CD4-positive, CD25-positive, alpha-beta regulatory T cell (primary cell): ENCODE results near the gene PNISR. TPM values are rescaled to one million over a fixed set of nuclear protein-coding genes. Genes with fewer than 3 reads are reported as not detected.

ENCODE experiments used
- ATAC-seq, 2 donors: fragments of 150-1000 bp; cut with Tn5 transposase; one replicate each; pipeline ENCODE4 v1.10.0; 2021; ENCODE audit warnings: low read depth in 2 of 2, moderate number of reproducible peaks in 2 of 2, moderate library complexity in 1 of 2
- DNase-seq, 3 donors: peaks; one replicate each; pipeline versions ENCODE4 v3.0.0 to v3.0.0-alpha.2; 2012 to 2022; ENCODE audit warnings: mixed read lengths in 1 of 3
- H3K27ac ChIP-seq: one replicate; pipeline ENCODE4 v1.7.0; 2013; ENCODE audit warnings: mild to moderate bottlenecking, low read length; ENCODE audit not compliant: insufficient read depth, poor library complexity, severe bottlenecking
- H3K27me3 ChIP-seq: one replicate; pipeline ENCODE4 v1.7.0; 2013; ENCODE audit warnings: low read length; ENCODE audit not compliant: control insufficient read depth, insufficient read depth
- H3K36me3 ChIP-seq: one replicate; pipeline ENCODE4 v1.7.0; 2013; ENCODE audit warnings: mild to moderate bottlenecking, low read length, moderate library complexity; ENCODE audit not compliant: control insufficient read depth, insufficient read depth
- H3K4me1 ChIP-seq: 2 replicates; pipeline ENCODE4 v1.7.0; 2013; ENCODE audit warnings: mild to moderate bottlenecking, low read length; ENCODE audit not compliant: insufficient read depth, control insufficient read depth, poor library complexity, severe bottlenecking
- H3K4me3 ChIP-seq: one replicate; pipeline ENCODE4 v1.7.0; 2013; ENCODE audit warnings: low read depth, mild to moderate bottlenecking, low read length, moderate library complexity
- H3K9me3 ChIP-seq, 2 experiments: 1 replicate in 1 of 2; 2 replicates in 1 of 2; pipeline ENCODE4 v1.7.0; 2013; ENCODE audit warnings: low read length in 2 of 2, mild to moderate bottlenecking in 1 of 2, moderate library complexity in 1 of 2; ENCODE audit not compliant: control insufficient read depth in 2 of 2
- H3K27ac Mint-ChIP-seq, 3 donors: one replicate each; pipeline ENCODE4 v1.8.0; 2020 to 2022; ENCODE audit warnings: mild to moderate bottlenecking in 3 of 3, mixed read lengths in 3 of 3, moderate library complexity in 2 of 3
- H3K27me3 Mint-ChIP-seq: one replicate; pipeline ENCODE4 v1.8.0; 2022; ENCODE audit warnings: mild to moderate bottlenecking, mixed read lengths
- H3K36me3 Mint-ChIP-seq: one replicate; pipeline ENCODE4 v1.8.0; 2020; ENCODE audit warnings: mixed read lengths
- H3K4me1 Mint-ChIP-seq, 4 donors: one replicate each; pipeline ENCODE4 v1.8.0; 2020 to 2022; ENCODE audit warnings: mixed read lengths in 4 of 4, mild to moderate bottlenecking in 1 of 4
- H3K4me3 Mint-ChIP-seq, 4 donors: one replicate each; pipeline ENCODE4 v1.8.0; 2020 to 2022; ENCODE audit warnings: mild to moderate bottlenecking in 4 of 4, mixed read lengths in 4 of 4, moderate library complexity in 3 of 4
- H3K9me3 Mint-ChIP-seq, 7 donors: one replicate each; pipeline ENCODE4 v1.8.0; 2020 to 2022; ENCODE audit warnings: mixed read lengths in 7 of 7, mild to moderate bottlenecking in 3 of 7, moderate library complexity in 2 of 7
- polyA plus RNA-seq, 4 donors: library from polyadenylated mRNA; unstranded; fragments of 300-500 nt; fragmentation: Illumina TruSeq; gene quantifications; one replicate each; pipeline ENCODE4 v1.2.3, GENCODE V29; 2021
- total RNA-seq: library from RNA; stranded (reverse); gene quantifications from one replicate; pipeline ENCODE4 v1.2.3, GENCODE V29; 2022

PNISR gene
- total and polyA plus RNA-seq, 5 donors from 2014 or later, result 55.4 to 301 (median 76.0) TPM

DNA sequence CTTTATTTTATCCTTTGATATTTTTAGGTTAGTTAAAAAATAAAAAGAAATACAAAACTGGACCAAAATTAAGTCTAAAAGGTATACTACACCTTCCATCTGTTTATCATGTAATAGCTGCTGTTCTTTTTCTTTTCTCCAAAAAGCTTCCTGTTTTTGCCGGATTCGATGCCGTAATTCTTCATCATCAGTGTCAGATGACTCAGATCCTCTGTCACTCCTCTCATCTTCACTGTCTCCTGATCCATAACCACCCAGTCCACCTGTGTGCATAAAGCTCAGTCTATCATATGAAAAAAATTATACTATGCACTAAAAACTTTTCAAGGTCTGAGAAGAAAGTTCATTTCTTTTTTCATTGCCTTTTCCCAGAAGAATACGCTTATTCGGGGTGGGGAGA is 22.7 kb downstream of the PNISR start:
- Mint-ChIP-seq H3K36me3 (peaks cover 40% of the 10 kb centered on the region), H3K4me3 (no peak overlapping the region), H3K27me3 (no peaks in the 10 kb centered on the region), H3K27ac (peak overlapping the region in 1 of 3 donors; percentile 13), H3K4me1 (peaks cover 2 to 5% (median 2%) of the 10 kb centered on the region in 4 donors), H3K9me3 (no peaks in the 10 kb centered on the region)
- H3K4me3 ChIP-seq, result no peak overlapping the region
- H3K27ac ChIP-seq, result no peak overlapping the region
- DNase-seq (no peak), ATAC-seq (no peak)
- H3K36me3 ChIP-seq, result peaks cover 84% of the 10 kb centered on the region
- H3K4me1 ChIP-seq, result no peaks in the 10 kb centered on the region
- H3K9me3 ChIP-seq, result no peaks in the 10 kb centered on the region
- no peaks in the 10 kb centered on the region for H3K27me3 ChIP-seq

DNA sequence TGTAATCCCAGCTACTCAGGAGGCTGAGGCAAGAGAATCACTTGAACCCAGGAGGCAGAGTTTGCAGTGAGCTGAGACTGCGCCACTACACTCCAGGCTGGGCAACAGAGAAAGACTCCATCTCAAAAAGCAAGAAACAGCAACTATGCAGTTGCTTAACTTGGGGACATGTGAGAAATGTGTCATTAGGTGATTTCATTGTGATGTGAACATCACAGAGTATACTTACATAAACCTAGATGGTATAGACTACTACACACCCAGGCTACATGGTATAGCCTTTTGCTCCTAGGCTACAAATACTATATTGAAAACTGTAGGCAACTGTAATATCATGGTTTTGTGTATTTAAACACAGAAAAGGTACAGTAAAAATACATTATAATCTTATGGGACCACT is 27.8 kb downstream of the PNISR start:
- no peaks in the 10 kb centered on the region for H3K9me3 ChIP-seq
- Mint-ChIP-seq H3K27me3 (no peaks in the 10 kb centered on the region), H3K4me3 (peak overlapping the region in 2 of 4 donors; percentile 38 to 67), H3K27ac (peak overlapping the region in 1 of 3 donors; percentile 86), H3K9me3 (no peaks in the 10 kb centered on the region), H3K36me3 (peaks cover 17% of the 10 kb centered on the region), H3K4me1 (peaks cover 13 to 20% (median 16%) of the 10 kb centered on the region in 4 donors)
- no peaks in the 10 kb centered on the region for H3K27me3 ChIP-seq
- no peak for DNase-seq
- H3K36me3 ChIP-seq, result peaks cover 32% of the 10 kb centered on the region
- peak in 1 of 2 donors; percentile 14 for ATAC-seq
- no peak overlapping the region for H3K27ac ChIP-seq
- no peak overlapping the region for H3K4me3 ChIP-seq
- H3K4me1 ChIP-seq, result peaks cover 10% of the 10 kb centered on the region

DNA sequence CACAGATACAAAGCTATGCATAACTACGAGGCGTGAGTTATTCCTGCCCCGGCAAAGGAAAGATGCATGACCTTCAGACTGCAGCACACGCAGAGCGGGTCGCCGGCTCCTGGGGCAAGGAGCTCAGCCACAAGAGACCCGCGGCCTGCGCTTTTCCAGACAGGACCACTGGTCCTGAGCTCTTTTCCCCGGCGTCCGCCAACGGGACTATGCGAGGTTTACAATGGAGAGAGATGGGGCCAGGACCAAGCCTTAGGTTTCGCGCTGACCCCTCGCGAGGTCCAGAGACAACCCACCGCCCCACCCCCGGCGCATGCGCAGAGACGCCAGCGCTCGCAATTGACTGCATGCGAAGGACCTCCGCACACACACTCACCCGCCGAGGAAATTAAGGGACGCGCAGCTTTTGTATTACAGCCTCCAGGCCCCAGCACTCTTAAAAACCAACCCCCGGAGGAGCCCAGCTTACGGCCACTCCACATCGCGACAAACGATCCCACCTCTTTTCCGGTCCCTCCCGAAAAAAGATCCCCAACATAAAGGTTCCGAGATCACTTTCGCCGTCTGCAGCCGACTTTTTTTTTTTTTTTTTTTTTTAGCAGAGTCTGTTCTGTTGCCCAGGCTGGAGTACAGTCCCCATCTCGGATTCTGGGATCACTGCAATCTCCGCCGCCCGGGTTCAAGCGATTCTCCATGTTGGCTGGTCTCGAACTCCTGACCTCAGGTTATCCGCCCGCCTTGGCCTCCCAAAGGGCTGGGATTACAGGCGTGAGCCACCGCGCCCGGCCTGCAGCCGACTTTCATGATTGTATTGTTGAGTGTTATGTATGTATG is 31.2 kb downstream of the PNISR start, which contains the start of gene COQ3:
COQ3 (minus strand) TSS at position 498 of the 834 bp plus-strand sequence; CDS start at position 482, 16 bp downstream.
- peaks cover 3% of the 10 kb centered on the region for H3K36me3 ChIP-seq
- DNase-seq, result peak; percentile 56 to 71 (median 61)
- peak within 1 kb of the TSS; percentile 7 for H3K27ac ChIP-seq
- peaks cover 10% of the 10 kb centered on the region for H3K4me1 ChIP-seq
- H3K27ac Mint-ChIP-seq, result peak within 1 kb of the TSS; percentile 91 to 95 (median 94)
- peaks cover 16 to 22% (median 19%) of the 10 kb centered on the region in 4 donors for H3K4me1 Mint-ChIP-seq
- H3K27me3 Mint-ChIP-seq, result no peaks in the 10 kb centered on the region
- H3K9me3 ChIP-seq, result no peaks in the 10 kb centered on the region
- peaks cover 0 to 2% (median 0%) of the 10 kb centered on the region in 7 donors for H3K9me3 Mint-ChIP-seq
- H3K27me3 ChIP-seq, result no peaks in the 10 kb centered on the region
- no peaks in the 10 kb centered on the region for H3K36me3 Mint-ChIP-seq
- peak; percentile 63 to 66 for ATAC-seq
- H3K4me3 Mint-ChIP-seq, result peak within 1 kb of the TSS; percentile 93 to 98 (median 96)
- peak within 1 kb of the TSS; percentile 85 for H3K4me3 ChIP-seq

DNA sequence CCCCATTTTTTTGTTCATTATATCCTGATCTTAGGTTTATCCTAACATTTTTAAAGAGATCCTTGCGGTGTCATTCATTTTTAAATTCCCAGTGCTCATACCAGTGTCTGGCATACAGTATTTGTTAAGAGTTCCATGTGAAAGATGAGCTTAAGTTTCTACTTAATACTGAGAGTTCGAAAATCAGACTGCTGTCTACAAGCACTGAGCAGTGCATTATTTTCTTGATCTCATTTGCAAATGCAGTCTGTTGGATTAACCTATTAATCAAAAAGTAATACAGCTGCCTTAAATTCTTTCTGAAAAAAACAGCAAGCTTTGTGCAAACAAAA is 31.8 kb downstream of the PNISR start:
- ATAC-seq, result peak; percentile 3 to 9
- Histone ChIP-seq H3K27me3 (no peaks in the 10 kb centered on the region), H3K4me1 (peaks cover 10% of the 10 kb centered on the region), H3K27ac (peak overlapping the region; percentile 7), H3K4me3 (peak overlapping the region; percentile 85), H3K9me3 (no peaks in the 10 kb centered on the region), H3K36me3 (no peaks in the 10 kb centered on the region)
- H3K27me3 Mint-ChIP-seq, result no peaks in the 10 kb centered on the region
- H3K4me1 Mint-ChIP-seq, result peaks cover 18 to 22% (median 19%) of the 10 kb centered on the region in 4 donors
- peak overlapping the region; percentile 91 to 95 (median 94) for H3K27ac Mint-ChIP-seq
- H3K4me3 Mint-ChIP-seq, result peak overlapping the region; percentile 93 to 98 (median 96)
- no peaks in the 10 kb centered on the region for H3K36me3 Mint-ChIP-seq
- no peak for DNase-seq
- H3K9me3 Mint-ChIP-seq, result peaks cover 0 to 2% (median 0%) of the 10 kb centered on the region in 7 donors

DNA sequence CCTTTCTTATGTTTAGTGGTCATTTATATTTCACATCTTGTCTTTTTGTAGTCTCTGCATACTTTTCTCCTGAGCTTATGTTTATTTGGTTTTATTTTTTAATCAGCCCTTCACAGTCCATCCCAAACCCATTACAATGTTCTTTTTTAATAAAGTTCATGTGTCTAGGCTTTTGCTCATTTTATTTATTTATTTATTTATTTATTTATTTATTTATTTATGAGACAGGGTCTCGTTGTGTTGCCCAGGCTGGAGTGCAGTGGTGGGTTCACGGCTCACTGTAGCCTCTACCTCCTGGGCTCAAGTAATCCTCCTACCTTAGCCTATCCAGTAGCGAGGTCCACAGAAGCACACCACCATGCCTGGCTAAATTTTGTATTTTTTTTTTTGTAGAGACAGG is 34.2 kb downstream of the PNISR start:
- peaks cover 0 to 2% (median 0%) of the 10 kb centered on the region in 7 donors for H3K9me3 Mint-ChIP-seq
- H3K4me3 Mint-ChIP-seq, result no peak overlapping the region
- H3K36me3 ChIP-seq, result no peaks in the 10 kb centered on the region

DNA sequence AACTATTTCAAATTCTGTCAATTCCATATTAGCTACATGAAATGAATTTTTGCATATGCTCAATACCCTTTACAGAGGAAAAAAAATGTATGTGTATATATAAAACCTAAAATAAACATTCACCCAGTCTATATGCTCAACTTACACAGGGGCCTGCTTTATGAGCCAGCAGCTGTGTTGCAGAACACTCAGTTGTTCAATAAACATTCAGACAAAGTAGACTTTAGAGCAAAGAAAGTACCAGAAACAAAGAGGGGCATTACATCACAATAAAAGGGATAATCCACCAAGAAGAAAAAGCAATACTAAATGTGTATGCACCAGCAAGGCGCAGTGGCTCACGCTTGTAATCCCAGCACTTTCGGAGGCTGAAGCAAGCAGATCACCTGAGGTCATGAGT is 40.6 kb downstream of the PNISR start:
- Mint-ChIP-seq H3K27me3 (no peaks in the 10 kb centered on the region), H3K36me3 (peaks cover 10% of the 10 kb centered on the region), H3K27ac (no peak overlapping the region), H3K4me1 (peaks cover 0 to 22% (median 2%) of the 10 kb centered on the region in 4 donors), H3K9me3 (no peaks in the 10 kb centered on the region), H3K4me3 (no peak overlapping the region)
- no peak for ATAC-seq
- Histone ChIP-seq H3K27ac (no peak overlapping the region), H3K36me3 (no peaks in the 10 kb centered on the region), H3K9me3 (no peaks in the 10 kb centered on the region), H3K4me3 (no peak overlapping the region), H3K4me1 (no peaks in the 10 kb centered on the region), H3K27me3 (no peaks in the 10 kb centered on the region)
- no peak for DNase-seq

More for the DNA sequence above, 34.2 kb downstream of the PNISR start:
- peaks cover 20 to 30% (median 22%) of the 10 kb centered on the region in 4 donors for H3K4me1 Mint-ChIP-seq
- Histone ChIP-seq H3K4me1 (peaks cover 10% of the 10 kb centered on the region), H3K27ac (no peak overlapping the region), H3K9me3 (no peaks in the 10 kb centered on the region), H3K4me3 (no peak overlapping the region), H3K27me3 (no peaks in the 10 kb centered on the region)
- no peak overlapping the region for H3K27ac Mint-ChIP-seq
- H3K27me3 Mint-ChIP-seq, result no peaks in the 10 kb centered on the region
- H3K36me3 Mint-ChIP-seq, result no peaks in the 10 kb centered on the region
- ATAC-seq, result no peak
- no peak for DNase-seq

DNA sequence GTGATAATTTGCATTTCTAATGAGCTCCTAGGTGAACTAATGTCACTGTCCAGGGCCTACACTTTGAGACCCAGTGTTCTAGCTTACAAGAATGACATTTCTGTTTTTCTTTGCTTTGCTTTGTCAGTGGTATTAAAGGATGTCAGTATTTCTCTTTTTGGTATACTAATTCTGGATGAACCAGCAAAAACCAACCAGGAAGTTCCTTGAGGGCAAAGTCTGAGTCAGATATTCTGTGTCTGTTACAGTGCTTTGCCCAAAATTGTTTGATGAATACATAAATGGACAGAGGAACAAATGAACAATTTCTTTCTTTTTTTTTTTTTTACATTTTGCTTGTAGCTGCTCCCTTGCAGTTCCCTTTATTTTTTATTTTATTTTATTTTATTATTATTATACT is 46.5 kb downstream of the PNISR start:
- no peaks in the 10 kb centered on the region for H3K27me3 ChIP-seq
- Mint-ChIP-seq H3K9me3 (no peaks in the 10 kb centered on the region), H3K27me3 (no peaks in the 10 kb centered on the region), H3K4me3 (no peak overlapping the region), H3K27ac (no peak overlapping the region), H3K36me3 (peaks cover 13% of the 10 kb centered on the region), H3K4me1 (peaks cover 0 to 6% (median 0%) of the 10 kb centered on the region in 4 donors)
- DNase-seq (no peak), ATAC-seq (no peak)
- H3K36me3 ChIP-seq, result no peaks in the 10 kb centered on the region
- no peaks in the 10 kb centered on the region for H3K9me3 ChIP-seq
- H3K4me3 ChIP-seq, result no peak overlapping the region
- no peaks in the 10 kb centered on the region for H3K4me1 ChIP-seq
- H3K27ac ChIP-seq, result no peak overlapping the region
